Activated T-helper 1 cell treated with anti-CD3 and anti-CD28 coated beads, Interleukin-2, amount 50 U/mL, for 16 hours (primary cell): ENCODE results near the gene CELA2A.

Experiments
- DNase-seq, 2 donors: peaks; one replicate each; pipeline ENCODE4 v3.0.0-alpha.2; 2020; ENCODE audit warnings: low read depth in 1 of 2, low spot score in 1 of 2

Gene CELA2A

GRCh38 chr1:15456313-15456954 is at the start of gene CELA2A:
Gene CELA2A, plus strand, starts transcription at chr1:15456732. Its CDS starts 22 bp downstream, at chr1:15456754.
- DNase-seq = no peak

GRCh38 chr1:15407580-15407979 is 49.0 kb upstream of the CELA2A start:
- no peak for DNase-seq

GRCh38 chr1:15408890-15409387 is 47.6 kb upstream of the CELA2A start:
- no peak for DNase-seq

GRCh38 chr1:15409388-15410222 is 46.9 kb upstream of the CELA2A start, which contains the start of gene EFHD2:
Gene EFHD2, plus strand, starts transcription at chr1:15409888. Its CDS starts 84 bp downstream, at chr1:15409972.
- peak; percentile 50 to 80 for DNase-seq

GRCh38 chr1:15410223-15410883 is 46.2 kb upstream of the CELA2A start:
- DNase-seq = no peak

GRCh38 chr1:15410884-15411245 is 45.7 kb upstream of the CELA2A start:
- no peak for DNase-seq

GRCh38 chr1:15411593-15412137 is 44.9 kb upstream of the CELA2A start:
- DNase-seq = no peak

- no peak for DNase-seq
Observed at GRCh38 chr1:15412175-15412800, 44.2 kb upstream of the CELA2A start.

GRCh38 chr1:15412843-15413242 is 43.7 kb upstream of the CELA2A start:
- DNase-seq = no peak

- no peak for DNase-seq
Observed at GRCh38 chr1:15413563-15414444, 42.7 kb upstream of the CELA2A start.

- DNase-seq = no peak
Observed at GRCh38 chr1:15414445-15414983, 42.0 kb upstream of the CELA2A start.

GRCh38 chr1:15417059-15417934 is 39.2 kb upstream of the CELA2A start:
- peak in 1 of 2 donors; percentile 48 for DNase-seq

GRCh38 chr1:15418806-15419515 is 37.6 kb upstream of the CELA2A start:
- no peak for DNase-seq

GRCh38 chr1:15420853-15421465 is 35.6 kb upstream of the CELA2A start:
- DNase-seq = no peak

- DNase-seq = no peak
Observed at GRCh38 chr1:15422871-15423270, 33.7 kb upstream of the CELA2A start.

- no peak for DNase-seq
Observed at GRCh38 chr1:15423355-15424077, 33.0 kb upstream of the CELA2A start.

- DNase-seq = no peak
Observed at GRCh38 chr1:15424146-15424667, 32.3 kb upstream of the CELA2A start.
